Measurements from ENCODE around the gene FGF14. TPM values are rescaled to one million over a fixed set of nuclear protein-coding genes. Genes with fewer than 3 reads are reported as not detected.

The FGF14 gene
- total and polyA plus RNA-seq, 8 donors, result 0.42 to 2.4 (median 1.1) TPM

DNA sequence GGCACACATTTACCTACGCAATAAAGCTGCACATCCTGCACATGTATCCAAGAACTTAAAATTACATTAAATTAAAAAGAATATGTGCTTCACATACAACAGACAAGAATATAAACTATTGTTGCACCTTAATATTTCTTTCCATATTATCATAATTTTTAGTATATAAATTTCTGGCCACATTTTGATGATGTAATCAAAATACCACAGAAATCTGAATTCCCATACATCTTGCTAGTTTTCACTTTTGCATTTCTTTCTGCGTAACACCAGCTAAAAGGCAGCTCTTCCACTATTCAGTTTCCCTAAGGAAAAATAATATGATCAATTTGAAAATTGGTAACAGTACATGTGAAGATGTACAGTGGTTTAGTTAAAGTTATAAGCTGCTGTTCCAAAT is 42.6 kb downstream of the FGF14 start:
- DNase-seq (no peak), FAIRE-seq (no peak), ATAC-seq (no peak)
- 86 to 99% methylated on average over 2 of the region's 2 CpGs for WGBS, 2 donors
- TF ChIP-seq, protein P1, sequence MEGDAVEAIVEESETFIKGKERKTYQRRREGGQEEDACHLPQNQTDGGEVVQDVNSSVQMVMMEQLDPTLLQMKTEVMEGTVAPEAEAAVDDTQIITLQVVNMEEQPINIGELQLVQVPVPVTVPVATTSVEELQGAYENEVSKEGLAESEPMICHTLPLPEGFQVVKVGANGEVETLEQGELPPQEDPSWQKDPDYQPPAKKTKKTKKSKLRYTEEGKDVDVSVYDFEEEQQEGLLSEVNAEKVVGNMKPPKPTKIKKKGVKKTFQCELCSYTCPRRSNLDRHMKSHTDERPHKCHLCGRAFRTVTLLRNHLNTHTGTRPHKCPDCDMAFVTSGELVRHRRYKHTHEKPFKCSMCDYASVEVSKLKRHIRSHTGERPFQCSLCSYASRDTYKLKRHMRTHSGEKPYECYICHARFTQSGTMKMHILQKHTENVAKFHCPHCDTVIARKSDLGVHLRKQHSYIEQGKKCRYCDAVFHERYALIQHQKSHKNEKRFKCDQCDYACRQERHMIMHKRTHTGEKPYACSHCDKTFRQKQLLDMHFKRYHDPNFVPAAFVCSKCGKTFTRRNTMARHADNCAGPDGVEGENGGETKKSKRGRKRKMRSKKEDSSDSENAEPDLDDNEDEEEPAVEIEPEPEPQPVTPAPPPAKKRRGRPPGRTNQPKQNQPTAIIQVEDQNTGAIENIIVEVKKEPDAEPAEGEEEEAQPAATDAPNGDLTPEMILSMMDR (IDR thresholded peaks at IDR 0.05), result no peak
- Histone ChIP-seq H3K27ac (no peak overlapping the region), H3K9me3 (no peaks in the 10 kb centered on the region), H3K4me1 (no peaks in the 10 kb centered on the region), H3K27me3 (no peaks in the 10 kb centered on the region), H3K4me3 (no peak overlapping the region), H3K36me3 (no peaks in the 10 kb centered on the region)
- intact Hi-C loops (cut with DNase I), result no loop called here

DNA sequence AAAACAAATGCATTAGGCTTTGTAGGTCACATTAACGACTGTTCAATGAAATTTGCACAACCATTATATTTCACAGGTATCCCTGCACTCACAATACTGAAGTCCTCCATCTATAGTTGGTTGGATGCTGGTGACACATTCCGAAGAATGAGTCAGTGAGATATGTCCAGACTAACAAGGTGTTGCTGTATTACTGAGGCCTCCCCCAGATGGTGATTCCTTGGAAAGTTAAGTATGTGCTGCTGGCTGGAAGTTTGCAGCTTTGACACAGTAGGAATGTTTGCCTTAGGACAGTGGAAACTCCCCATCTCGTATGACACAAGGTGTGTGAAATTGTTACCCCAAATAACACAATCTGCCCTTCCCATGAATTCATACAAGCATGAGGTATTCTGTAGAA is 46.6 kb downstream of the FGF14 start:
- TF ChIP-seq, protein P1 (IDR thresholded peaks at IDR 0.05), result no peak
- DNase-seq, result no peak
- 69 to 75% methylated on average over 3 of the region's 3 CpGs for WGBS, 2 donors

DNA sequence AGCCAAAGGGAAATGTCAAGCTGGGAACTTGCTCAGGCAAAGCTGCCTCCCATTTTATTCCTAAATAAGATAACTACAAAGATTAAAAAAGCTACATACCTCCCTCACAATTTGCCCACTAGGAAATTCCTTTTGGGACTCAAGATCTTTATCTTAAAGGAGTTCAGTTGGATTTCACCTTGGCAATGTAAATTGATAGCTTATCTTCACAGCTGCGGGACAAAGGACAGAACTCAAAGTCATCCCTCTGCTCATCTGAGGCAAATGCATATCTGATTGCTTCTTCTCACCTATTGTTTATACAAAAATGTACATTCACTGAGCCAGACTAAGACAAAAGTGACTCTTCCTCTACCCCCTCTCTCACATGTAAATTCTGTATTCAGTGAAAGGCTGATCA is 47.8 kb downstream of the FGF14 start:
- Histone ChIP-seq H3K27ac (no peak overlapping the region), H3K4me3 (no peak overlapping the region), H3K27me3 (no peaks in the 10 kb centered on the region), H3K9me3 (no peaks in the 10 kb centered on the region), H3K4me1 (no peaks in the 10 kb centered on the region), H3K36me3 (no peaks in the 10 kb centered on the region)
- WGBS, 2 donors, result 16 to 31% methylated on average over 1 of the region's 1 CpG
- TF ChIP-seq, protein P1 (IDR thresholded peaks at IDR 0.05), result no peak
- intact Hi-C loops (cut with DNase I), result no loop called here
- ATAC-seq (no peak), FAIRE-seq (no peak), DNase-seq (no peak)

More for the DNA sequence above, 46.6 kb downstream of the FGF14 start:
- intact Hi-C loops (cut with DNase I), result no loop called here
- Histone ChIP-seq H3K27ac (no peak overlapping the region), H3K27me3 (no peaks in the 10 kb centered on the region), H3K4me3 (no peak overlapping the region), H3K4me1 (no peaks in the 10 kb centered on the region), H3K36me3 (no peaks in the 10 kb centered on the region), H3K9me3 (no peaks in the 10 kb centered on the region)
- FAIRE-seq (no peak), ATAC-seq (no peak)

DNA sequence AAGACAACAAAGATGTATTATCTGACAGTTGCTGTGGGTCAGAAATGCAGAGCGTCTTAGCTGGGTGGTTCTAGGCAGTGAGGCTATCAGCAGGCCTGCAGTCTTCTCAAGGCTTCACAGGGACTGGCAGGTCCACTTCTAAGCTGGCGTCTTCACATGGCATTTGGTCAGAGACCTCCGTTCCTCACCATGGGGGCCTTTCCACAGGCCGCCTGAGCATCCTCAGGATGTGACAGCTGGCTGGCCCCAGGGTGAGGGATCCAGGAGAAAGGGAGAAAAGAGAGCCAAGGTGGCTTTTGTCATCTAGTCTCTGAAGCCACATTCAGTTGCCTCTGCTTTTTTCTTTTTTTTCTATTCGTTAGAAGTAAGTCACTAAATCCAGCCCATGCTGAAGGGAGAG is 50.3 kb downstream of the FGF14 start:
- Histone ChIP-seq H3K9me3 (no peaks in the 10 kb centered on the region), H3K27me3 (no peaks in the 10 kb centered on the region), H3K4me3 (no peak overlapping the region), H3K36me3 (no peaks in the 10 kb centered on the region), H3K27ac (no peak overlapping the region), H3K4me1 (no peaks in the 10 kb centered on the region)
- FAIRE-seq, result no peak
- no peak for DNase-seq
- intact Hi-C loops (cut with DNase I), result no loop called here
- TF ChIP-seq, protein P1 (IDR thresholded peaks at IDR 0.05), result no peak
- no peak for ATAC-seq
- 55 to 73% methylated on average over 5 of the region's 5 CpGs for WGBS, 2 donors

DNA sequence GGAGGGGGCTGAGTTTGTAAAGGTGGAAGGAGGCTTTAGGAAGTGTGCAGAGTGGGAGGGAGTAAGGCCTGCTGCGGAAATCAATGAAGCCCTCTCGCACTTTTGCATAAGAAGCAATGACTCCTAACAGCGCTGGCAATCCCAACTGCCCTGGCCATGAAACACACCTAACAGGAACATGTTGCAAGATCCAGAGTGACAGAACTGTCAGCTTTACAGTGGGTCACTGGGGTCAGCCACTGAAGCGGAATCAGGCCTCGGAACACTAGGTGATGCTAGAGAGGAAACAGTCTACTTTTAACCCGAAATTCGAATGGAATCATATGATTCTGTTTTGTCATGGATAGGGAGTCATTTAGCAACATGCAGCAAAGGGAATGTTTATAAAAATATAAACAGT is 54.4 kb downstream of the FGF14 start:
- Histone ChIP-seq H3K27ac (no peak overlapping the region), H3K4me3 (no peak overlapping the region), H3K9me3 (no peaks in the 10 kb centered on the region), H3K27me3 (no peaks in the 10 kb centered on the region), H3K36me3 (no peaks in the 10 kb centered on the region), H3K4me1 (no peaks in the 10 kb centered on the region)
- DNase-seq (no peak), FAIRE-seq (no peak), ATAC-seq (no peak)
- WGBS, 2 donors, result 65 to 73% methylated on average over 7 of the region's 7 CpGs
- intact Hi-C loops (cut with DNase I), result no loop called here
- TF ChIP-seq, protein P1 (IDR thresholded peaks at IDR 0.05), result no peak
